H9 (cell line): ENCODE results near the gene TRAF3IP1. TPM values are rescaled to one million over a fixed set of nuclear protein-coding genes. Genes with fewer than 3 reads are reported as not detected.

Source experiments
- DNase-seq: peaks from one replicate; pipeline ENCODE4 v3.0.0-alpha.2; 2017
- H2AFZ ChIP-seq: one replicate; pipeline ENCODE4 v1.6.1; 2013; ENCODE audit warnings: mild to moderate bottlenecking, low read length, control low read depth, moderate library complexity
- H2AK5ac ChIP-seq: 2 replicates; pipeline ENCODE4 v1.6.1; 2013; ENCODE audit warnings: low read length, control low read depth, mixed read lengths; ENCODE audit not compliant: insufficient read length
- H2BK120ac ChIP-seq: one replicate; pipeline ENCODE4 v1.6.1; 2013; ENCODE audit warnings: low read depth, mild to moderate bottlenecking, low read length, control low read depth, inconsistent platforms; ENCODE audit not compliant: poor library complexity, severe bottlenecking
- H2BK12ac ChIP-seq: 2 replicates; pipeline ENCODE4 v1.6.1; 2013; ENCODE audit warnings: low read length, control low read depth, mixed read lengths, low read depth; ENCODE audit not compliant: insufficient read length
- H2BK15ac ChIP-seq: 2 replicates; pipeline ENCODE4 v1.6.1; 2013; ENCODE audit warnings: low read depth, low read length, control low read depth
- H2BK20ac ChIP-seq: one replicate; pipeline ENCODE4 v1.6.1; 2013; ENCODE audit warnings: low read depth, mild to moderate bottlenecking, low read length, control low read depth, inconsistent platforms; ENCODE audit not compliant: poor library complexity, severe bottlenecking
- H2BK5ac ChIP-seq: 2 replicates; pipeline ENCODE4 v1.6.1; 2013; ENCODE audit warnings: low read length, control low read depth, mixed read lengths; ENCODE audit not compliant: insufficient read length
- H3K14ac ChIP-seq: 2 replicates; pipeline ENCODE4 v1.6.1; 2013; ENCODE audit warnings: low read length, control low read depth; ENCODE audit not compliant: insufficient read depth
- H3K18ac ChIP-seq: 2 replicates; pipeline ENCODE4 v1.6.1; 2013; ENCODE audit warnings: low read depth, mild to moderate bottlenecking, mixed read lengths, low read length, control low read depth; ENCODE audit not compliant: insufficient read length
- H3K23ac ChIP-seq: 2 replicates; pipeline ENCODE4 v1.6.1; 2013; ENCODE audit warnings: low read length, control low read depth, mixed read lengths, low read depth; ENCODE audit not compliant: insufficient read length
- H3K23me2 ChIP-seq: 2 replicates; pipeline ENCODE4 v1.6.1; 2013; ENCODE audit warnings: low read depth, mild to moderate bottlenecking, mixed read lengths, low read length, control low read depth; ENCODE audit not compliant: insufficient read length, poor library complexity, severe bottlenecking
- H3K27ac ChIP-seq: 2 replicates; pipeline ENCODE4 v1.5.1; 2013; ENCODE audit warnings: low read length, control low read depth, mixed read lengths, low read depth; ENCODE audit not compliant: insufficient read length
- H3K27me3 ChIP-seq: 2 replicates; pipeline ENCODE4 v1.6.1; 2013; ENCODE audit warnings: low read length, control low read depth, inconsistent platforms; ENCODE audit not compliant: insufficient read depth
- H3K4ac ChIP-seq: 2 replicates; pipeline ENCODE4 v1.6.1; 2013; ENCODE audit warnings: low read depth, mild to moderate bottlenecking, control low read depth, inconsistent platforms, low read length, moderate library complexity
- H3K4me1 ChIP-seq: 2 replicates; pipeline ENCODE4 v1.6.1; 2013; ENCODE audit warnings: low read length, control low read depth, inconsistent platforms; ENCODE audit not compliant: insufficient read depth
- H3K4me2 ChIP-seq: 2 replicates; pipeline ENCODE4 v1.6.1; 2013; ENCODE audit warnings: low read length, control low read depth, mixed read lengths; ENCODE audit not compliant: insufficient read length, insufficient read depth
- H3K56ac ChIP-seq: 2 replicates; pipeline ENCODE4 v1.6.1; 2013; ENCODE audit warnings: low read depth, mild to moderate bottlenecking, mixed read lengths, low read length, control low read depth; ENCODE audit not compliant: insufficient read length
- H3K79me1 ChIP-seq: 2 replicates; pipeline ENCODE4 v1.6.1; 2013; ENCODE audit warnings: low read depth, mild to moderate bottlenecking, moderate library complexity, low read length, control low read depth, inconsistent platforms; ENCODE audit not compliant: insufficient read depth, poor library complexity, severe bottlenecking
- H3K79me2 ChIP-seq: 2 replicates; pipeline ENCODE4 v1.6.1; 2013; ENCODE audit warnings: low read length, control low read depth, inconsistent platforms; ENCODE audit not compliant: insufficient read depth
- H3K9ac ChIP-seq: 2 replicates; pipeline ENCODE4 v1.6.1; 2013; ENCODE audit warnings: low read length, control low read depth, mixed read lengths; ENCODE audit not compliant: insufficient read length; ENCODE audit errors: extremely low read depth
- H3K9me3 ChIP-seq: one replicate; pipeline ENCODE4 v1.6.1; 2013; ENCODE audit warnings: low read depth, low read length, inconsistent platforms; ENCODE audit not compliant: control insufficient read depth
- H3T11ph ChIP-seq: one replicate; pipeline ENCODE4 v1.6.1; 2013; ENCODE audit warnings: mild to moderate bottlenecking, low read length, control low read depth, inconsistent platforms
- H4K20me1 ChIP-seq: one replicate; pipeline ENCODE4 v1.6.1; 2013; ENCODE audit not compliant: control insufficient read depth, insufficient read length, insufficient read depth
- H4K5ac ChIP-seq: 2 replicates; pipeline ENCODE4 v1.6.1; 2013; ENCODE audit warnings: low read depth, mild to moderate bottlenecking, mixed read lengths, low read length, control low read depth; ENCODE audit not compliant: insufficient read length
- H4K8ac ChIP-seq: replicated peaks from 2 replicates; pipeline ENCODE4 v1.6.1; 2013; ENCODE audit warnings: low read length, control low read depth, mixed read lengths, low read depth; ENCODE audit not compliant: insufficient read length
- H4K91ac ChIP-seq: 2 replicates; pipeline ENCODE4 v1.6.1; 2013; ENCODE audit warnings: low read depth, mild to moderate bottlenecking, moderate library complexity, mixed read lengths, low read length, control low read depth; ENCODE audit not compliant: insufficient read length
- H3K27ac Mint-ChIP-seq, 3 experiments: 2 replicates in 2 of 3; 3 replicates in 1 of 3; pipeline ENCODE4 v1.8.0; 2020 to 2021; ENCODE audit warnings: mixed read lengths in 3 of 3, mild to moderate bottlenecking in 1 of 3, moderate library complexity in 1 of 3
- H3K27me3 Mint-ChIP-seq: 2 replicates; pipeline ENCODE4 v1.8.0; 2021; ENCODE audit warnings: low read depth, mild to moderate bottlenecking, moderate library complexity, mixed read lengths
- H3K36me3 Mint-ChIP-seq, 3 experiments: 2 replicates in 2 of 3; 3 replicates in 1 of 3; pipeline ENCODE4 v1.8.0; 2020 to 2021; ENCODE audit warnings: low read depth in 3 of 3, mixed read lengths in 3 of 3; ENCODE audit not compliant: insufficient read depth in 1 of 3
- H3K4me1 Mint-ChIP-seq, 2 experiments: 2 replicates each; pipeline ENCODE4 v1.8.0; 2020; ENCODE audit warnings: mixed read lengths in 2 of 2
- H3K4me3 Mint-ChIP-seq, 2 experiments: 2 replicates in 1 of 2; 3 replicates in 1 of 2; pipeline ENCODE4 v1.8.0; 2020 to 2021; ENCODE audit warnings: mild to moderate bottlenecking in 2 of 2, mixed read lengths in 2 of 2, moderate library complexity in 1 of 2
- H3K9me3 Mint-ChIP-seq, 2 experiments: 2 replicates in 1 of 2; 3 replicates in 1 of 2; pipeline ENCODE4 v1.8.0; 2020; ENCODE audit warnings: mild to moderate bottlenecking in 2 of 2, mixed read lengths in 2 of 2, moderate library complexity in 1 of 2
- WGBS: extraction: QIAGEN DNeasy Blood & Tissue Kit; methylation state at CpG from one replicate; pipeline ENCODE4 v1.1.7; 2013; ENCODE audit warnings: missing lambda C conversion rate, low lambda C conversion rate, mixed read lengths; ENCODE audit not compliant: insufficient read length; ENCODE audit errors: extremely low coverage; 5-methylcytosine and 5-hydroxymethylcytosine counted together
- total RNA-seq: library from RNA; stranded (reverse); gene quantifications from 2 replicates; pipeline ENCODE4 v1.2.1, GENCODE V29; 2021
- TF ChIP-seq, protein P1 (sequence below): fragments of 200-600 bp; sonication (generic); conservative IDR thresholded peaks from 3 replicates; pipeline ENCODE4 v1.8.0; 2021; ENCODE audit warnings: antibody characterized with exemption, mild to moderate bottlenecking

TRAF3IP1 gene
- total RNA-seq, 1 experiment from 2014 or later = 16.4 TPM

DNA sequence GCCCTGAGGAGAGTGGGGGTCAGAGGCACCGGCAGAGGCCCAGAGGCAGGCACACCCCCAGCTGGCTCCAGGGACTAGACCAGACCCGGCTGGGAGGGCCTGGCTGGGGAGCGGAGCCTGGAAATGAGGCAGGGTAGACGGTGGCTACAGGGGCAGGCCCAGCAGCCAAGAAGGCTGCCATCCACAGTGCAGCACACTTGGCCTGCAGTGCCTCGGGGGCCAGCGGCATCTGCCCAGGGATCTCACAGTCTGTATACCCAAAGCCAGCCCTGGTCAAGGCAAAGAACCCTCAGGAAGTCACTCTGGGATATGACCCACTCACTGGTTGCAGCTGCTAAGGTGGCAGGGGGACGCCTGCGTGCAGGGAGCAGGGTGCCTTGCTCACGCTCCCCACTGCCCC is 49.7 kb upstream of the TRAF3IP1 start:
- no peak overlapping the region for H3K4ac ChIP-seq
- no peak overlapping the region for H4K5ac ChIP-seq
- H3K27ac ChIP-seq = no peak overlapping the region
- no peaks in the 10 kb centered on the region for H3K9me3 ChIP-seq
- H3K14ac ChIP-seq = no peak overlapping the region
- no peak overlapping the region for H2BK15ac ChIP-seq
- TF ChIP-seq, protein P1, sequence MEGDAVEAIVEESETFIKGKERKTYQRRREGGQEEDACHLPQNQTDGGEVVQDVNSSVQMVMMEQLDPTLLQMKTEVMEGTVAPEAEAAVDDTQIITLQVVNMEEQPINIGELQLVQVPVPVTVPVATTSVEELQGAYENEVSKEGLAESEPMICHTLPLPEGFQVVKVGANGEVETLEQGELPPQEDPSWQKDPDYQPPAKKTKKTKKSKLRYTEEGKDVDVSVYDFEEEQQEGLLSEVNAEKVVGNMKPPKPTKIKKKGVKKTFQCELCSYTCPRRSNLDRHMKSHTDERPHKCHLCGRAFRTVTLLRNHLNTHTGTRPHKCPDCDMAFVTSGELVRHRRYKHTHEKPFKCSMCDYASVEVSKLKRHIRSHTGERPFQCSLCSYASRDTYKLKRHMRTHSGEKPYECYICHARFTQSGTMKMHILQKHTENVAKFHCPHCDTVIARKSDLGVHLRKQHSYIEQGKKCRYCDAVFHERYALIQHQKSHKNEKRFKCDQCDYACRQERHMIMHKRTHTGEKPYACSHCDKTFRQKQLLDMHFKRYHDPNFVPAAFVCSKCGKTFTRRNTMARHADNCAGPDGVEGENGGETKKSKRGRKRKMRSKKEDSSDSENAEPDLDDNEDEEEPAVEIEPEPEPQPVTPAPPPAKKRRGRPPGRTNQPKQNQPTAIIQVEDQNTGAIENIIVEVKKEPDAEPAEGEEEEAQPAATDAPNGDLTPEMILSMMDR = no peak
- Mint-ChIP-seq H3K36me3 (peaks cover 3 to 36% (median 26%) of the 10 kb centered on the region in 3 experiments; a peak in 6 of 7 replicates), H3K27ac (no peak overlapping the region), H3K9me3 (no peaks in the 10 kb centered on the region), H3K4me1 (no peaks in the 10 kb centered on the region), H3K4me3 (no peak overlapping the region), H3K27me3 (no peaks in the 10 kb centered on the region)
- no peak overlapping the region for H3K18ac ChIP-seq
- H2BK120ac ChIP-seq = no peak overlapping the region
- no peaks in the 10 kb centered on the region for H4K20me1 ChIP-seq
- DNase-seq = no peak
- H3K23ac ChIP-seq = no peak overlapping the region
- no peak overlapping the region for H4K8ac ChIP-seq
- H3K4me1 ChIP-seq = no peaks in the 10 kb centered on the region
- no peak overlapping the region for H3K4me2 ChIP-seq
- no peak overlapping the region for H3K56ac ChIP-seq
- no peak overlapping the region for H3T11ph ChIP-seq
- no peak overlapping the region for H2AK5ac ChIP-seq
- H3K23me2 ChIP-seq = no peaks in the 10 kb centered on the region
- H2BK12ac ChIP-seq = no peak overlapping the region
- WGBS = no CpG with 5 or more reads among the region's 9 CpGs
- no peak overlapping the region for H2BK5ac ChIP-seq
- no peak overlapping the region for H4K91ac ChIP-seq
- H2BK20ac ChIP-seq = no peak overlapping the region
- H3K27me3 ChIP-seq = no peaks in the 10 kb centered on the region
- H3K79me1 ChIP-seq = no peaks in the 10 kb centered on the region
- no peak overlapping the region for H2AFZ ChIP-seq
- H3K9ac ChIP-seq = no peak overlapping the region
- no peaks in the 10 kb centered on the region for H3K79me2 ChIP-seq
